Mesendoderm (in vitro differentiated cells): ENCODE measurements around the gene ATP13A1.
"Not testable (repeated sequence)": the region's sequence is repeated elsewhere in the genome, so short reads cannot be mapped to it uniquely, and the experiment has no call there.

Source experiments
- DNase-seq: peaks from one replicate; pipeline ENCODE4 v3.0.0; 2013
- H2AK5ac ChIP-seq: 2 replicates; pipeline ENCODE4 v1.6.1; 2013; ENCODE audit warnings: low read length, inconsistent platforms
- H2BK120ac ChIP-seq: 2 replicates; pipeline ENCODE4 v1.6.1; 2013; ENCODE audit warnings: low read depth, mild to moderate bottlenecking, low read length, moderate library complexity, mixed read lengths
- H2BK15ac ChIP-seq: replicated peaks from 2 replicates; pipeline ENCODE4 v1.6.1; 2013; ENCODE audit warnings: low read depth, mild to moderate bottlenecking, moderate library complexity
- H2BK5ac ChIP-seq: 2 replicates; pipeline ENCODE4 v1.6.1; 2013; ENCODE audit warnings: low read length, inconsistent platforms
- H3K18ac ChIP-seq: 2 replicates; pipeline ENCODE4 v1.6.1; 2013; ENCODE audit warnings: mild to moderate bottlenecking, low read length, mixed read lengths
- H3K23ac ChIP-seq: one replicate; pipeline ENCODE4 v1.6.1; 2013; ENCODE audit warnings: low read length
- H3K27ac ChIP-seq: 2 replicates; pipeline ENCODE4 v1.5.1; 2013; ENCODE audit warnings: low read depth, mild to moderate bottlenecking, inconsistent platforms, low read length, moderate library complexity
- H3K27me3 ChIP-seq: 2 replicates; pipeline ENCODE4 v1.6.1; 2013; ENCODE audit warnings: low read length, control low read depth, mild to moderate bottlenecking, inconsistent platforms; ENCODE audit not compliant: insufficient read depth, poor library complexity
- H3K36me3 ChIP-seq: 2 replicates; pipeline ENCODE4 v1.6.1; 2013; ENCODE audit warnings: low read length, inconsistent platforms; ENCODE audit not compliant: control insufficient read depth, insufficient read depth
- H3K4ac ChIP-seq: one replicate; pipeline ENCODE4 v1.6.1; 2013; ENCODE audit warnings: low read depth, mild to moderate bottlenecking, low read length, moderate library complexity
- H3K4me1 ChIP-seq: 2 replicates; pipeline ENCODE4 v1.6.1; 2013; ENCODE audit warnings: low read depth, low read length, inconsistent platforms; ENCODE audit not compliant: control insufficient read depth
- H3K4me2 ChIP-seq: 2 replicates; pipeline ENCODE4 v1.6.1; 2013; ENCODE audit warnings: low read length
- H3K4me3 ChIP-seq: 2 replicates; pipeline ENCODE4 v1.5.1; 2013; ENCODE audit warnings: mild to moderate bottlenecking, low read length
- H3K56ac ChIP-seq: one replicate; pipeline ENCODE4 v1.6.1; 2013; ENCODE audit warnings: low read length
- H3K79me1 ChIP-seq: 2 replicates; pipeline ENCODE4 v1.6.1; 2013; ENCODE audit warnings: low read length, inconsistent platforms
- H3K79me2 ChIP-seq: 2 replicates; pipeline ENCODE4 v1.6.1; 2013; ENCODE audit warnings: mild to moderate bottlenecking, low read length; ENCODE audit not compliant: control insufficient read depth, insufficient read depth
- H3K9ac ChIP-seq: 2 replicates; pipeline ENCODE4 v1.6.1; 2013; ENCODE audit warnings: low read length, inconsistent platforms
- H4K5ac ChIP-seq: one replicate; pipeline ENCODE4 v1.6.1; 2013; ENCODE audit warnings: low read length
- H4K8ac ChIP-seq: one replicate; pipeline ENCODE4 v1.6.1; 2013; ENCODE audit warnings: low read depth, mild to moderate bottlenecking, control low read depth, low read length, moderate library complexity
- WGBS: extraction: QIAGEN DNeasy Blood & Tissue Kit; methylation state at CpG from one replicate; pipeline ENCODE4 v1.1.7; 2013; ENCODE audit warnings: low lambda C conversion rate, missing lambda C conversion rate; ENCODE audit not compliant: insufficient coverage; ENCODE audit errors: extremely low coverage; 5-methylcytosine and 5-hydroxymethylcytosine counted together

ATP13A1 gene

GRCh38 chr19:19700493-19700892, 37.0 kb upstream of the ATP13A1 start:
- not testable (repeated sequence) for H2AK5ac ChIP-seq, H2BK15ac ChIP-seq, H2BK120ac ChIP-seq, H3K79me2 ChIP-seq, H3K27me3 ChIP-seq, H3K27ac ChIP-seq, H2BK5ac ChIP-seq, H3K79me1 ChIP-seq, H3K36me3 ChIP-seq, H4K5ac ChIP-seq, DNase-seq, H3K56ac ChIP-seq, H3K23ac ChIP-seq, H3K18ac ChIP-seq, H4K8ac ChIP-seq, H3K4me3 ChIP-seq, H3K4me1 ChIP-seq, H3K4me2 ChIP-seq, H3K4ac ChIP-seq, H3K9ac ChIP-seq
- WGBS = no CpG with 5 or more reads among the region's 1 CpG

GRCh38 chr19:19697589-19697988, 34.1 kb upstream of the ATP13A1 start:
- no CpG with 5 or more reads among the region's 5 CpGs for WGBS
- Histone ChIP-seq H3K4ac (no peak overlapping the region), H3K79me2 (no peaks in the 10 kb centered on the region), H3K23ac (no peak overlapping the region), H3K4me3 (no peak overlapping the region), H3K4me2 (no peak overlapping the region), H2AK5ac (no peak overlapping the region), H3K27me3 (no peaks in the 10 kb centered on the region), H3K36me3 (no peaks in the 10 kb centered on the region), H4K8ac (no peak overlapping the region), H3K9ac (no peak overlapping the region), H2BK120ac (no peak overlapping the region), H2BK15ac (no peak overlapping the region), H2BK5ac (no peak overlapping the region), H4K5ac (no peak overlapping the region), H3K4me1 (no peaks in the 10 kb centered on the region), H3K18ac (no peak overlapping the region), H3K79me1 (no peaks in the 10 kb centered on the region), H3K56ac (no peak overlapping the region), H3K27ac (no peak overlapping the region)
- no peak for DNase-seq

GRCh38 chr19:19696386-19696785, 32.9 kb upstream of the ATP13A1 start:
- Histone ChIP-seq H3K79me1 (no peaks in the 10 kb centered on the region), H4K8ac (no peak overlapping the region), H4K5ac (no peak overlapping the region), H2BK15ac (no peak overlapping the region), H3K56ac (no peak overlapping the region), H3K23ac (no peak overlapping the region), H3K4me1 (no peaks in the 10 kb centered on the region), H3K9ac (no peak overlapping the region), H3K18ac (no peak overlapping the region), H3K27me3 (no peaks in the 10 kb centered on the region), H2AK5ac (no peak overlapping the region), H3K36me3 (no peaks in the 10 kb centered on the region), H3K4ac (no peak overlapping the region), H3K27ac (no peak overlapping the region), H3K4me3 (no peak overlapping the region), H3K4me2 (no peak overlapping the region), H2BK120ac (no peak overlapping the region), H2BK5ac (no peak overlapping the region), H3K79me2 (no peaks in the 10 kb centered on the region)
- peak; percentile 61 for DNase-seq
- WGBS = no CpG with 5 or more reads among the region's 2 CpGs

- H2BK120ac ChIP-seq = no peak overlapping the region
- H4K5ac ChIP-seq = no peak overlapping the region
- no peak overlapping the region for H4K8ac ChIP-seq
- no peak overlapping the region for H3K4me3 ChIP-seq
- no peak overlapping the region for H2BK5ac ChIP-seq
- H3K18ac ChIP-seq = no peak overlapping the region
- DNase-seq = no peak
- no peaks in the 10 kb centered on the region for H3K4me1 ChIP-seq
- H3K36me3 ChIP-seq = no peaks in the 10 kb centered on the region
- H3K56ac ChIP-seq = no peak overlapping the region
- no peaks in the 10 kb centered on the region for H3K79me2 ChIP-seq
- no peak overlapping the region for H2AK5ac ChIP-seq
- H3K4me2 ChIP-seq = no peak overlapping the region
- H3K27ac ChIP-seq = no peak overlapping the region
- H3K23ac ChIP-seq = no peak overlapping the region
- no peaks in the 10 kb centered on the region for H3K27me3 ChIP-seq
- no CpG with 5 or more reads among the region's 10 CpGs for WGBS
- H3K4ac ChIP-seq = no peak overlapping the region
- no peak overlapping the region for H3K9ac ChIP-seq
- no peaks in the 10 kb centered on the region for H3K79me1 ChIP-seq
- no peak overlapping the region for H2BK15ac ChIP-seq
These were observed 28.2 kb upstream of the ATP13A1 start for GRCh38 chr19:19691683-19692082.

- H3K4ac ChIP-seq, H3K23ac ChIP-seq, H2BK15ac ChIP-seq, H3K79me2 ChIP-seq, H3K56ac ChIP-seq, H3K36me3 ChIP-seq, H3K79me1 ChIP-seq, H4K8ac ChIP-seq, H2BK120ac ChIP-seq, DNase-seq, H3K4me1 ChIP-seq, H3K4me2 ChIP-seq, H3K27me3 ChIP-seq, H2AK5ac ChIP-seq, H3K4me3 ChIP-seq, H3K18ac ChIP-seq, H3K27ac ChIP-seq, H3K9ac ChIP-seq, H4K5ac ChIP-seq, H2BK5ac ChIP-seq: not testable (repeated sequence)
- no CpG with 5 or more reads among the region's 10 CpGs for WGBS
These were observed 25.5 kb upstream of the ATP13A1 start for GRCh38 chr19:19689023-19689422.

- Histone ChIP-seq H3K23ac (no peak overlapping the region), H3K9ac (no peak overlapping the region), H3K18ac (no peak overlapping the region), H4K5ac (no peak overlapping the region), H3K79me1 (no peaks in the 10 kb centered on the region), H2BK15ac (no peak overlapping the region), H3K56ac (no peak overlapping the region), H3K4ac (no peak overlapping the region), H3K4me3 (no peak overlapping the region), H3K27me3 (no peaks in the 10 kb centered on the region), H2AK5ac (no peak overlapping the region), H3K4me2 (no peak overlapping the region), H2BK120ac (no peak overlapping the region), H3K36me3 (no peaks in the 10 kb centered on the region), H3K27ac (no peak overlapping the region), H4K8ac (no peak overlapping the region), H3K79me2 (no peaks in the 10 kb centered on the region), H3K4me1 (no peaks in the 10 kb centered on the region), H2BK5ac (no peak overlapping the region)
- WGBS = no CpG with 5 or more reads among the region's 3 CpGs
- DNase-seq = no peak
These were observed 23.6 kb upstream of the ATP13A1 start for GRCh38 chr19:19687090-19687489.
